ENCODE measurements around the gene ATP5IF1.

DNA sequence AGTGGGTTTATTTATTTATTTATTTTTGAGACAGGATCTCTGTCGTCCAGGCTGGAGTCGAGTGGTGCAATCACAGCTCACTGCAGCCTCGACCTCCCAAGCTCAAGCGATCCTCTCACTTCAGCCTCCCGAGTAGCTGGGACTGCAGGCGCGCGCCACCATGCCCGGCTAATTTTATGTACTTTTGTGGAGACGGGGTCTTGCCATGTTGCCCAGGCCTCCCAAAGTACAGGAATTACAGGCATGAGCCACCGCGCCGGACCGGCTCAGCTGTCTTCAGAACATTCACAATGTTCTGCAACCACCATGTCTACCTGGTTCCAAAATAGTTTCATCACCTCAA lies 2.7 kb upstream of the ATP5IF1 start:
- TF ChIP-seq CTCF (conservative IDR thresholded peaks at IDR 0.05) (no peak), EZH2 (IDR thresholded peaks at IDR 0.05; ENCODE audit: low read depth) (no peak)
